Esophagus muscularis mucosa (tissue), 4 donors: Measurements from ENCODE around the gene SIK3. TPM values are rescaled to one million over a fixed set of nuclear protein-coding genes. Genes with fewer than 3 reads are reported as not detected.

ENCODE experiments used
- DNase-seq: peaks from one replicate; pipeline ENCODE4 v3.0.0-alpha.2; 2017; ENCODE audit errors: extremely low spot score
- H3K27ac ChIP-seq, 4 donors: fragments of 200-600 bp; sonication (generic); replicated peaks in 1 of 4; 1 replicate in 3 of 4; 2 replicates in 1 of 4; pipeline ENCODE4 v1.5.1; 2016 to 2019; ENCODE audit warnings: mild to moderate bottlenecking in 1 of 4
- H3K27me3 ChIP-seq, 4 donors: fragments of 200-600 bp; sonication (generic); one replicate each; pipeline versions ENCODE4 v1.5.1 to v1.6.0; 2016 to 2019
- H3K36me3 ChIP-seq, 4 donors: fragments of 200-600 bp; sonication (generic); one replicate each; pipeline ENCODE4 v1.5.1; 2016 to 2019
- H3K4me1 ChIP-seq, 4 donors: fragments of 200-600 bp; sonication (generic); one replicate each; pipeline ENCODE4 v1.5.1; 2016 to 2019
- H3K4me3 ChIP-seq, 4 donors: fragments of 200-600 bp; sonication (generic); 1 replicate in 2 of 4; 2 replicates in 2 of 4; pipeline ENCODE4 v1.5.1; 2016 to 2019; ENCODE audit warnings: mild to moderate bottlenecking in 4 of 4, moderate library complexity in 1 of 4
- H3K9me3 ChIP-seq, 4 donors: fragments of 200-600 bp; sonication (generic); 1 replicate in 3 of 4; 2 replicates in 1 of 4; pipeline ENCODE4 v1.5.1; 2016 to 2019
- EP300 ChIP-seq: sonication (generic); formaldehyde crosslinking; IDR thresholded peaks from one replicate; pipeline ENCODE4 v1.6.1; 2017; ENCODE audit warnings: antibody characterized with exemption
- POLR2A ChIP-seq: fragments of 450-650 bp; IDR thresholded peaks from one replicate; pipeline ENCODE4 v1.6.1; 2017; ENCODE audit warnings: antibody characterized with exemption, moderate library complexity, mild to moderate bottlenecking, low read depth
- POLR2AphosphoS5 ChIP-seq, 2 donors: sonication (generic); formaldehyde crosslinking; IDR thresholded peaks; one replicate each; pipeline ENCODE4 v1.6.1; 2017; ENCODE audit warnings: antibody characterized with exemption in 2 of 2
- WGBS: methylation state at CpG from one replicate; pipeline ENCODE4 v1.1.5; 2018; 5-methylcytosine and 5-hydroxymethylcytosine counted together
- intact Hi-C: fragments of 100-400 bp; cut with DNase I; formaldehyde crosslinking; loops from one replicate; pipeline ENCODE4 v1.15.1; 2023
- total RNA-seq, 4 donors: library from RNA; depleted of rRNA; stranded (reverse); fragments of >200 nt; gene quantifications; one replicate each; pipeline versions ENCODE4 v1.1.0 to v1.2.1, GENCODE V29; 2016
- TF ChIP-seq, protein P1 (sequence below), 3 experiments: fragments of 200-600 bp in 2 of 3; fragments of 450-650 bp in 1 of 3; sonication (generic) in 2 of 3; IDR thresholded peaks; one replicate each; pipeline ENCODE4 v1.5.1; 2017 to 2019; ENCODE audit warnings: antibody characterized with exemption in 3 of 3, mild to moderate bottlenecking in 2 of 3, moderate library complexity in 1 of 3

Gene SIK3
- total RNA-seq, 4 donors from 2014 or later = 39.5 to 53.5 (median 42.3) TPM

DNA sequence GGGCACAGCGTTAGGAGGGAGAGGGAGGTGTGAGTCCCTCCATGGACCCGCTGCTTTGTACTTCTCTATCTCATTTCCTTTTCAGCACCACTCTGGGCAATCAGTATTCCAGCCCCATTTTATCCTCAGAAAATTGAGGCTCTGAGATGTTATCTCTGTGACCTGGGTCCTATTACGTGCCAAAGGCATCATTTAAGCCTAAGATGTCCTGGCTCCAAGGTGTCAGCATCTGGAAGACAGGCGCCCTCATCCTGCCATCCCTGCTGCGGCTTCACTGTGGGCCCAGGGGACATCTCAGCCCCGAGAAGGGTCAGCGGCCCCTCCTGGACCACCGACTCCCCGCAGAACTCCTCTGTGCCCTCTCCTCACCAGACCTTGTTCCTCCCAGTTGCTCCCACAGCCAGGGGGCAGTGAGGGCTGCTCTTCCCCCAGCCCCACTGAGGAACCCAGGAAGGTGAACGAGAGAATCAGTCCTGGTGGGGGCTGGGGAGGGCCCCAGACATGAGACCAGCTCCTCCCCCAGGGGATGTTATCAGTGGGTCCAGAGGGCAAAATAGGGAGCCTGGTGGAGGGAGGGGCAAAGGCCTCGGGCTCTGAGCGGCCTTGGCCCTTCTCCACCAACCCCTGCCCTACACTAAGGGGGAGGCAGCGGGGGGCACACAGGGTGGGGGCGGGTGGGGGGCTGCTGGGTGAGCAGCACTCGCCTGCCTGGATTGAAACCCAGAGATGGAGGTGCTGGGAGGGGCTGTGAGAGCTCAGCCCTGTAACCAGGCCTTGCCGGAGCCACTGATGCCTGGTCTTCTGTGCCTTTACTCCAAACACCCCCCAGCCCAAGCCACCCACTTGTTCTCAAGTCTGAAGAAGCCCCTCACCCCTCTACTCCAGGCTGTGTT is 269.4 kb downstream of the SIK3 start:
- TF ChIP-seq POLR2AphosphoS5 (IDR thresholded peaks at IDR 0.05) = no peak
- TF ChIP-seq, protein P1, sequence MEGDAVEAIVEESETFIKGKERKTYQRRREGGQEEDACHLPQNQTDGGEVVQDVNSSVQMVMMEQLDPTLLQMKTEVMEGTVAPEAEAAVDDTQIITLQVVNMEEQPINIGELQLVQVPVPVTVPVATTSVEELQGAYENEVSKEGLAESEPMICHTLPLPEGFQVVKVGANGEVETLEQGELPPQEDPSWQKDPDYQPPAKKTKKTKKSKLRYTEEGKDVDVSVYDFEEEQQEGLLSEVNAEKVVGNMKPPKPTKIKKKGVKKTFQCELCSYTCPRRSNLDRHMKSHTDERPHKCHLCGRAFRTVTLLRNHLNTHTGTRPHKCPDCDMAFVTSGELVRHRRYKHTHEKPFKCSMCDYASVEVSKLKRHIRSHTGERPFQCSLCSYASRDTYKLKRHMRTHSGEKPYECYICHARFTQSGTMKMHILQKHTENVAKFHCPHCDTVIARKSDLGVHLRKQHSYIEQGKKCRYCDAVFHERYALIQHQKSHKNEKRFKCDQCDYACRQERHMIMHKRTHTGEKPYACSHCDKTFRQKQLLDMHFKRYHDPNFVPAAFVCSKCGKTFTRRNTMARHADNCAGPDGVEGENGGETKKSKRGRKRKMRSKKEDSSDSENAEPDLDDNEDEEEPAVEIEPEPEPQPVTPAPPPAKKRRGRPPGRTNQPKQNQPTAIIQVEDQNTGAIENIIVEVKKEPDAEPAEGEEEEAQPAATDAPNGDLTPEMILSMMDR (IDR thresholded peaks at IDR 0.05) = no peak
- intact Hi-C loops = no loop called here

DNA sequence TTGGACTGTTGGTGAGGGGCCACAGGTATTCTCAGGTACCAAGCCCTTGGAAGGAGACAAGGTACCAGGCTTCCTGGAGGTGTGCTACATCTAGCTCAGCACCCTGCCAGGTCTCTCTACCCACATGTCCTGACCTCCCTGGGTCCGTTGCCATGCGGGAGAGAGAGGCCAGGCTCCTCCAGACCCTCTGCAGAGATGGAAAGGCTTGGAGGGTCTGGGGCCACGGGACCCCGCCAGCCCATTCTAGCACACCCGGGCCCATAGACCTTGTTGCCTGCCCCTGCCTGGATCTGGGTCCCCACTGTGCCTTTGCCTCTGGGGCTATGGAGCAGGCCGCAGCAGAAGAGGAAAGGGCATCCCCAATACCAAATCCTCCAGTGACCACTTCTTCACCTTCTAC is 270.8 kb downstream of the SIK3 start:
- Histone ChIP-seq H3K36me3 (no peaks in the 10 kb centered on the region), H3K27ac (no peak overlapping the region), H3K27me3 (no peaks in the 10 kb centered on the region), H3K9me3 (no peaks in the 10 kb centered on the region), H3K4me3 (no peak overlapping the region), H3K4me1 (no peaks in the 10 kb centered on the region)
- intact Hi-C loops = no loop called here
- no peak for TF ChIP-seq EP300
- TF ChIP-seq, protein P1 (IDR thresholded peaks at IDR 0.05) = no peak
- TF ChIP-seq POLR2AphosphoS5 (IDR thresholded peaks at IDR 0.05) = no peak
- no peak for TF ChIP-seq POLR2A
- DNase-seq = no peak
- 90% methylated on average over 6 of the region's 6 CpGs for WGBS

More for the DNA sequence above, 269.4 kb downstream of the SIK3 start:
- Histone ChIP-seq H3K36me3 (no peaks in the 10 kb centered on the region), H3K4me1 (no peaks in the 10 kb centered on the region), H3K9me3 (no peaks in the 10 kb centered on the region), H3K27ac (no peak overlapping the region), H3K27me3 (no peaks in the 10 kb centered on the region), H3K4me3 (no peak overlapping the region)
- WGBS = 79% methylated on average over 13 of the region's 16 CpGs
- no peak for DNase-seq

DNA sequence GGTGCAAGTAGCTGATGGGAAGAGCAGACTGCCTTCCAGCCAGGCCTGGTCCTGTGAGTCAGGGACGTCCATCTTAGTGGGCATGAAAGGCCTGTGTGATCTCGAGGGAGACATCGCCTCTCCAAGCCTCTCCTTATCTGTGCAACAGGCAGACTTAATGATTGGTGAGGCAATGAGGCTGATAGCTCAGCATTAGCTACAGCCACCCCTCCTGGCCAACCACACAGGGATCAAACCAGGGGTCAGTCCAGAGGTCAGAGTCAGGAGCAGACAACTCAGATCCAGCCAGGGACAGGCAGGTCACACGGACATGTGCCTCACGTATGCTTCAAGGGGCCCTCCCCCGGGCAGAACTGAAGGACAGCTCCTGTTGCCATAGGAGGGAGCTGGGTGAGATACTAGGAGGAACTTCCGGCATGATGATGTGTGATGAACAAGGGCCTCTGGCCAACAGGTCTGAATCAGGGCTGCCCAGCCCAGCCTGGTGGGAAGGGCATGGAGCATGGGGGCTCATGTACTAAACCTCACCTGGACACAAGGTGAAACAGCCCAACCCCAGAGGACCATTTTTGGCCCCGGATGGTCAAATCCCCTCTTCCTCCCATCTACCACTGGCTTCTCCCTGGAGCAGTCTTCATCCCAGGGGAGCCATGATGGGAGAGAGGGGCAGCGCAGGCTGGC is 271.3 kb downstream of the SIK3 start:
- 83% methylated on average over 3 of the region's 9 CpGs for WGBS
- TF ChIP-seq, protein P1 (IDR thresholded peaks at IDR 0.05) = no peak
- TF ChIP-seq EP300 (no peak), POLR2A (no peak), POLR2AphosphoS5 (IDR thresholded peaks at IDR 0.05) (no peak)

DNA sequence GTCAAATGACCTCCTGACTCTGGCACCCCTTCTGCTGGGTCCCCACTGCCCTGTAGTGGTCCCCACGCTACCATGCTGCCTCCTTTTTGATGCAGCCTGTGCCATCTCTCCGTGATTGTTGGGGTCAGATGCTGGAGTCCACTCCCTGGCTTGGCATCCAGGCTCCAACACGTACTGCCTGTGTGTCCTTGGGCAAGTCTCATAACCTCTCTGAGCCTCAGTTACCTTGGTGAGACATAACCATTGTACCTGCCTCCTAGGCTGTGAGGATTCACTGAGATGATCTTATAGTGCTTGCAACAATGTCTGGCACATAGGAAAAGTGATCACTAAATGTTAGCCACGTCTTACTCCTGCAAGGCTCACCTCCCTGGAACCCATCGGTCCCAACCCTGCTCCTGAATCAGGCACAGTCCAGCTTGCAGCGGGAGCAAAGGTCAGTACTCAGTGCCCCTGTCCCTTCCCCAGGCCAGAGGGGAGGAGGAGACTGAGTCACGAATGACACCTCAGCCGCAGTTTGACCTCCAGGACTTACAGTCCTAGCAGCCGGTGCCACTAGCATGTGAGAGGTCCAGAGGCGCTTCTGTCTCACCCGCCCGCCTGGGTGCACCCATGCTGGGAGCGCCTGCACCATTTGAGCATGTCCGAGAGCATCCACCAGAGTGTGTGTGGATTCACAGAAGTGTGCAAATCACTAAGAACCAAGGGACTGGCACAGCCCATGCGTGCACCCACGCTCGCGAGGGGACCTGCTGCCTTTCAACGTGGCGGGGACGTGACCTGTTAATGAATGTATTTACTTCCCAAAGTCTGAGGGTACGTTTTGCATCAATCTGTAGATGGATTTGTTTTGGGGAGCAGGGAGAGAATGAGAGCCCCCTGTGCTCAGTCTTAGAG is 272.1 kb downstream of the SIK3 start:
- no peak for TF ChIP-seq EP300
- no peak for TF ChIP-seq POLR2A
- TF ChIP-seq, protein P1 (IDR thresholded peaks at IDR 0.05) = no peak
- no peak overlapping the region for H3K27ac ChIP-seq
- no peak overlapping the region for H3K4me3 ChIP-seq
- no peaks in the 10 kb centered on the region for H3K27me3 ChIP-seq
- no peaks in the 10 kb centered on the region for H3K4me1 ChIP-seq
- intact Hi-C loops = no loop called here
- WGBS = 86% methylated on average over 13 of the region's 22 CpGs
- no peak for DNase-seq
- no peaks in the 10 kb centered on the region for H3K36me3 ChIP-seq
- no peaks in the 10 kb centered on the region for H3K9me3 ChIP-seq

More for the DNA sequence above, 271.3 kb downstream of the SIK3 start:
- Histone ChIP-seq H3K27me3 (no peaks in the 10 kb centered on the region), H3K9me3 (no peaks in the 10 kb centered on the region), H3K4me3 (no peak overlapping the region), H3K36me3 (no peaks in the 10 kb centered on the region), H3K27ac (no peak overlapping the region), H3K4me1 (no peaks in the 10 kb centered on the region)
- intact Hi-C loops = no loop called here
- DNase-seq = no peak
